NCI-H1417 (cell line): Measurements from ENCODE around the gene LAMB1.

Source experiments
- DNase-seq, 3 experiments: peaks; one replicate each; lab custom pipeline; 2025; lab: John Stamatoyannopoulos, UW

The LAMB1 gene

DNA sequence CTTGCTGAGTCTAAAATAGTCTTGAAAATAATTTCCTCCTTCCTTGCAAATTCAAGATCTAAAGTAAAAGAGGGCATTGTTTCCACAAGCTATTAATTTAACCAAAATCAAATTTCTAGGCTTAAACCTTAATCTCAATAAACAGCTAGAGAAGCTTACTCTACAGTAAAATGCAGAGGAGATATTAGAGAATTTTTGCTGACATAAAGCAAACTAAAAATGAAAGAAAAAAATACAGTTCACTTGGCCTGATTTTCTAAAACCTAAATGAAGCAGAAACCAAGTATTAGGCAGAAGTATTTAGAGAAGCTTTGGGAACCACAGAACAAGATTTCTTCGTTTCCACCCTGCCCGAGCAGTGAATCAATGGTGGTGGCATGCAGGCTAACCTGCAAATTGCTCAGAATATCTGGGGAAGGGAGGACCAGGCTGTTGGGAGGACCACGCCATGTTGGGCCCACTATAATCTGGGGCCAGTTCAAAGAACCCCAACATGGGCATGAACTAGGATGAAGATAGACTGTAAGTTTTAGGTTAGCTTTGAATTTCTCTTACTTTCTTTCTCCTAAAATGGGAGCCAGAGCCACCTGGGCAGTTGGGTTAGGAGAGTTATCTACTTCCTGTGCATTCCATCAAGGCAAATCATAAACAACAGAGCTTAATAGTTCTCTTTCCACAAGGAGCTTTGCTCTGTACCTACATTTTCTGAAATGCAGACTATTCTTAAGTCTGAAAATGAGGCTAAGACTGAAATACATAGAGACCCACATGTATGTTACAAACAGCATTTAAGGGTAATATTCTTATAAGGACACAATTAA is 4.1 kb downstream of the LAMB1 start:
- DNase-seq = no peak

DNA sequence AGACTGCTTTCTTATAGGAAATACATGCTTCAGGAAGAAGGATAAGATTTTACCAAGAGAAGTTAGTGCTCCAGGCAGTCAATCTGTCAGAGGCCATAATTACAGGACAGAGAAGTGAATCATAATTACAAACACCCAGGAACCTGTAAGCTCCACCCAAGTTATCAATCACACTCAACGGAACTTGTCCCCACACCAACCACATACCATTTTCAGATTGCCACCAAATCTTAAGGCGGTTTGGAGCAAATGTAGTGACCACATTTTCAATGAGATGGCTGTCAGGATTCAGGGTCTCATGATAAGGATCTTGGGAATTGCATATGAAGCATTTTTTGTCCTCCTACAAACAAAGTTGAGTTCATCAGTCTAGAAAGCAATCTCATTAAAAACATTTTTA is 4.8 kb downstream of the LAMB1 start:
- DNase-seq = peak in 2 of 3 experiments; percentile 30 to 77

DNA sequence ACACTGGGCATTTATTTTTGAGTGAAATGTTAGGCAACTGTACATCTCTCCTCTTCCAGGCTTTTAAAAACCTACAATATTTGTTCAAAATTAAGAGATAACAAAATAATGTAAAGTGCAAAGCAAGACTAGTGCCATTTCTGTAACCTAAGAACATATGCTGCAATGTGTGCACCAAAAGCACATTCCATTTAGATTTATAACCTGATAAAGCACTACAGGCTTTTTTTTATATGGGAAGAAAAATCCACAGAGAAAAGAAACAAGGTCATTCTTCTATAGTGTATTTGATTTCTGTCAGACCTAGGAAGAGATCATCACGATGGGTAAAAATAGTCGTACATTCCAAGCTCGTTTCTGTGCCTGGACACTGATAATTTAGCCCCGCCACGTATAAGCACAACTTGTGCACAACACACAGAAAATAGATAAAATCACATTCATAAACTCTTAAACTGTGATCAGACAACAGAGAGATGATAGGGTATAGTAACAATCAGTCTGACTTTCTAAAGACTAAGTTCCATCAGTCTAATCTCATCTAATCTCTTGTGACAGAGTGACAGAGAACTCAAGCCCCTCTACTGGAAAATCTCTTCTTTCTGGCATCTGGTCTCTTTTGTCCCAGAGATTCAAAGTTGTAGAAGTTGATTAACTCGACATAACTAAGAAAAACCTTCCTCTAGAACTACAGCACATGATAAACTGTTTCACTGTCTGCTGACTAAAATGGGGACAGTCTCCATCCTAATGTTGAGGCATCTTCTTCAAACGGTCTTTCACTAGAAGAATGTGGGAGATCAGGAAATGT is 6.7 kb downstream of the LAMB1 start:
- DNase-seq = no peak

DNA sequence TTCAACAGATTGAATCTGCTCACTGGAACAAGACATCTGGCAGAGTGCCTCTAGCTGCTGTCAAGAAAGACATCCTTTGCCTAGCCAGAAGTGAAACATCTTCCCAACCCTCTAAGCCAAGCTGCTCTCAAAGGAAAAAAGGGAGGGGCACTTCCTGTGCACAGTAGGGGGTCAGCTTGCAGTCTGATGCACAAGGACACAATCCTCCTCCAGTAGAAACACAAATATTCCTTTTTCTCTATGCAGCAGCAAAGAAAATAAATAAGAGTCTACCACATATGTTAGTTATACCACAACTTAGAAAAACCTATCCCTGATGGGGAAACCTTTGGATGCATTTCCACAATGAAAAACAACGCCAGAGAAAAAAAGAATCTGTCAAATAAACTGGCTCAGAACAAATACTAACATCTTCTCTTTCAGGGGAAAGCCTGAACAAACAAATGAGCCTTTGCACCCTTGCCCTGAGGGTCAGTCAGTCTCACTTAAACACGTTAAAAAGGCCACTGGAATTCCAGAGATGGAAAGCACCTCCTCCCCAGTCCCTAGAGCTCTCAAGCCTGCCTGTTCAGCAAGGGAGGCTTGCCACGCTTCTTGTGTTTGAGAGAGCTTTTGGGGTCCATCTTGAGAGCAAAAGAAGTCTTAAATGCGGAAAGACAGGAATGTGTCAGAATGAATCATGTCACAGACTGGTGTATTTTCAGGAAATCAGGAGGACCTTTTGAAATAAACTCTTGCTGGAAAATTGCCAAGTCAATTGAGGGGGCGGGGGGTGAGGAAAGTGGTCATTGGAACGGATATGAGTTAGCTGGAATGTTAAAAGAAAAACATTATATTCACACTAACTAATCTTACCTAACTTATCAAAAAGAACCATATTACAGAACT is 7.5 kb downstream of the LAMB1 start:
- DNase-seq = peak in 2 of 3 experiments; percentile 57 to 82

DNA sequence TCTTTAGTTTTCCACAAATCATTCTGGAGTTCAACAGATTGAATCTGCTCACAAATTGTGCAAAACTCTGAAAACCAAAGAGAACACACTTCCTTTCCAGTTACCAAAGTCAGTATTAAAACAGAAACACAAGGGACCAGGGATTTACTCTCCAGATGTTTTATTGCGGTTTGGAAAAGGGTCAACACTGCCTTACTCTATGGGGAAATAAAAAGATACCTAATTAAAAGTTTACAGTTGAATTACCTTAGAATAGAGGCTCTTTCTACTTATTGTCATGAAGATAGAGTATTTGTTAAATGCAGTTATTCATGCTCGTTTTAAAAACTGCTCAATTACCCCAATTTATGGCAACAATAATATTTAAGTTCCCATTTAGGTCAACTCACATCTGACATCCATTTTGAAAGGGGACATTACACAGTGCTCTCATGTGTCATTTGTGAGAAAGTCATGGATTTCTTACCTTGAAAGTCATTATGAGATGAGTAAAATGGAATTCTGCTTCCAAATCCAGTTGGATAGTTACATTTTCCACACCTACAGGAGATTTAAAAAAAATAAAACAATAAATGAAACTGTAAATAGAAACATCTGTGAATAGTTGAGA is 8.4 kb downstream of the LAMB1 start:
- peak in 1 of 3 experiments; percentile 65 for DNase-seq

DNA sequence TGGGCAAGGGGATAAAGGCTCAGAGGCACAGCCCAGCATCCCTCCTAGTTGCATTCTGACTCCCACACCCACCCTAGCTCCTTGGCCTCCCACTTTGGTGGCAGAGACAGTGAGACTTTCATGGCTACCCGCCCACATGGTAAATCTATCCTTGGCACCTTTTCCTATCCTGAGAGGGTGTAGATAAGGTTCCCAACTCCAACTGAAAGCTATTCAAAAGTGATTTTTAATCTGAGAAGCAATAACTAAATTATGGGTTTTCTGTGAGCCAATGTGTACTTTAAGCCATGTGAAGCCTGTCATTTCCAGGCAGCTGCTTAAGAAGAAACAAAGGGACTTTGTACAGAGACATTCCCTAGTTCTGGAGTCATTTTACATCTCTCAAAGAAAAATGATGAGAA is 9.1 kb downstream of the LAMB1 start:
- peak in 2 of 3 experiments; percentile 60 to 86 for DNase-seq

DNA sequence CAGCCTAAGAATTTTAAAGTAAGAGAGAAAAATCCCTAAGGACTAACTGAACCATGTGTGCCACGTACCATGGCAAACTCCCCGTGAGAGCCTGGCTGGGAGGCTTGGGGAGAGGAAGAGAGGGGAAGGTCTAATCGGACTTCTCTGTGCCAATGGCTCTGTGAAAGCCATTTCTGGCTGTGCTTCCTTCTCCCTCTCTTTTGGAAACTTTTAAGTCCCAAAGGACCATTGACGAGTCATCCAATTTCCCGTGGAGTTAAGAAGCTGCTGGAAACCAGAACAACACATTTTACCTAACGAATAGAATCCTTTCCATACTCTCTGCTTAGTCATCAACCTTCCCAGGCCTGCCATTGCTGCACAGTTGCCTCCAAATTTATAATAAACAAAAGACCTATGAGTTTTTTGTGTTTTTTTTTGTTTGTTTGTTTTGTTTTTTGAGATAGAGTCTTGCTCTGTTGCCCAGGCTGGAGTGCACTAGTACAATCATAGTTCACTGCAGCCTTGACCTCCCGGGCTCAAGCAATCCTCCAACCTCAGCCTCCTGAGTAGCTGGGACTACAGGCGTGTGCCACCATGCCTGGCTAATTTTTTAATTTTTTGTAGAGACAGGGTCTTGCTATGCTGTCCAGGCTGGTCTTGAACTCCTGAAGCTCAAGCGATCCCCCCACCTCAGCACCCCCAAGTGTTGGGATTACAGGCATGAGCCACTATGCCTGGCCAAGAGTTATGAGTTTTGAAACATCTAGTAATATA is 13.2 kb downstream of the LAMB1 start:
- no peak for DNase-seq

DNA sequence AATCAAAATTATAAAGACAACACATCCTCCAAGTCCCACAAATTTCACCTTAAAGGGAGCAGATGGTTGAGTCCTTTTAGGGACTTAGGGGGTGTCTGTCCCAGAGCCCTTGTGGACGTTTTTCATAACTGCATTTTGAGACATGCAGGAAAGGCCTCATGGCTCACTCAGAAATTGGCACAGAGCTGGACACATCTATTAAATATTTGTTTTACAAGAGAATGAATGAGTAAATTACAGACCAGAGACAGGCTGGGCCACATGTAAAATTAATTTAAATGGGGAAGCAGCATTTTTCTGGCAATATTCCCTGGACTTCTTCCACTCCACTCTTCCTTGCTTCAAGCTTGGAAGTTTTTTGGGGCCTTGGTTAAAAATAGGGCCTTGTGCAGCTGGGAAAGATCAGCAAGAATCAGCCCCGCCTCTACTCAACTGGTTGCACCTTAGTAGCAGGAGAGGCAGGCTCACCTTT is 20.0 kb downstream of the LAMB1 start:
- DNase-seq = peak in 2 of 3 experiments; percentile 34 to 58

DNA sequence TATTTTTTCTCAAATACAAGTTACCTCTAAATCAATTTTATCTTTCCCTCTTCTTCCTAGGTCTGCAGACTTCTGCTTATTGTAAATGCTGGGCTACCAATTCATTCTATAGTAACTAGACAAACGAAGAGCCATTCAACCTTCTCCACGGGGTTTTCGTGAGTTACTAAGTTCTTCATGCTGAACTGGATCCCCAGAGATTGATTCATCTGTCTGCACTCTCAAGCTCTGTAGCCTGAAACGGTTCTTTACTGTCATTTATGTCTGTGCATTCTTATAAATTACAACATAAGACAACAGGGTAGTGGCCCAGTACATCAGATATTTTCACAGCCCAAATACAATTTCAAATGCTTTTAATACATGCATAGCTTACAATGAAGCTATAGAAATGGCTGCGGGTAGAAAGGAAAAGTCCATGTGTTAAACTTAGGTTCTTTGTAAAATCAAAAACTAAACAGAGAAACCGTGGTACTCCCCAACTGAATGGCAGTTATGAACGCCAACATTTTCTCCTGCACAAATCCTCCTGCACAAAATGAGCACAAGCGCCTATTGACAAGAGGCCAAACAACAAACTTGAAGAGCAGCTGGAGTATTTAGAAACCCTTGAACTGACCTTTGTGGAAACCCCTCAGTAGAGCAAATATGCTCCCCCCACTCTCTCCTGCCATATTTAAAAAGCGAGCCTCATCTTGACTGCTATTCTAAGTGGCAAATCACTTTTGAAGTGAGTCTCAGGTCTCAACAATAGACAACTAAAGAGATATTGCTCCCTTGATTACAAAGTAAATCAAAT is 20.7 kb downstream of the LAMB1 start:
- peak in 2 of 3 experiments; percentile 60 to 90 for DNase-seq

DNA sequence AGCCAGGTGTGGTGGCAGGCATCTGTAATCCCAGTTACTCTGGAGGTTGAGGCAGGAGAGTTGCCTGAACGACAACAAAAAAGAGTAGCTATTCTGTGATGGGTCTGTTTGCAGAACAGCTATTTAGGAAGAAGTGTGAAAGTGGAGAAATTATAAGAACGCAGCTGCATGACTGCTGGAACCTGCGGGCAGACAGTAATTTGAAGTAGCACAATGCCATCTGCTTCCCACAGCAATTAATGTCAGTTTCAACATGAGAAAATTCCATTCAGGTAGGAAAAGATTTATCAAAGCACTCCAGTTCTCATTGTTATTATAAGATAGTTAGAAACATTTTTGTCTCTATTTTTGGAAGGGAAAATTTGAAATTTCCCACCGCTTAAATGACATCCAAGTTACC is 21.5 kb downstream of the LAMB1 start:
- DNase-seq = peak in 1 of 3 experiments; percentile 29

DNA sequence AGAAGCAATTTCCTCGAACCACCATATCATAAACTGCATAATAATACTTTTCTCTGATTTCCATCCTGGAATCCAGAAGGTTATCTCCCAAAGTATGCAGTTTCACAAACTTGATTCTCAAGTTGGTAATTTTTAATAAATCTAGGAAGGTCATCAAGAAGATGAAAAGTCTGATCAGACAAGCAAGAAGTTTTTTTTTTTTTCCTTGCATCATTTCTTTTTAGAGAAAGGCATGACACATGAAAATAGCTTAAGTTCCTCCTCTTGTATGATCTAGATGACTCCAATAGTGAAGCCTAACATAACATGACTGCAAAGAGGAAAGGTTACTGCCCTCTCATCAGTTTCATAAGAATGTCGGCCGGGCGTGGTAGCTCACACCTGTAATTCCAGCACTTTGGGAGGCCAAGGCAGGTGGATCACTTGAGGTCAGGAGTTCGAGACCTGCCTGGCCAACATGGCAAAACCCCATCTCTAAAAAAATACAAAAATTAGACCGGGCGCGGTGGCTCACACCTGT is 22.2 kb downstream of the LAMB1 start:
- no peak for DNase-seq

DNA sequence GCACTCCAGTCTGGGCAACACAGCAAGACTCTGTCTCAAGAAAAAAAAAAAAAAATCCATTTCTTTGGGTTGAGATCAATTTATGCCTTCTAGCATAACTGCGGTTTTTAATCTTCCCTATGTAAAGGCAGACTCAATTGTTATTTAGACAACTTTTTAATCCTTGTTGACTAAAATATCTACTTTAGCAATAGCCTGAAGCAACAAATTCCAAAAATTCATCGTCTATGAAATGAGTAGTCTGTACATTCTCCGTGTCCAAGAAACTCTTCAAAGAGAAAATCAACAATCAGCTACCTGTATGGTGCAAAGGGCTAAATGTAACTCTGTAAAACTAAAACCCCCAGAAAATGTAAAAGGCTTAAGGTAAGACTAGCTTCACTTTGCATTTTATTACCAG is 22.8 kb downstream of the LAMB1 start:
- DNase-seq = no peak

DNA sequence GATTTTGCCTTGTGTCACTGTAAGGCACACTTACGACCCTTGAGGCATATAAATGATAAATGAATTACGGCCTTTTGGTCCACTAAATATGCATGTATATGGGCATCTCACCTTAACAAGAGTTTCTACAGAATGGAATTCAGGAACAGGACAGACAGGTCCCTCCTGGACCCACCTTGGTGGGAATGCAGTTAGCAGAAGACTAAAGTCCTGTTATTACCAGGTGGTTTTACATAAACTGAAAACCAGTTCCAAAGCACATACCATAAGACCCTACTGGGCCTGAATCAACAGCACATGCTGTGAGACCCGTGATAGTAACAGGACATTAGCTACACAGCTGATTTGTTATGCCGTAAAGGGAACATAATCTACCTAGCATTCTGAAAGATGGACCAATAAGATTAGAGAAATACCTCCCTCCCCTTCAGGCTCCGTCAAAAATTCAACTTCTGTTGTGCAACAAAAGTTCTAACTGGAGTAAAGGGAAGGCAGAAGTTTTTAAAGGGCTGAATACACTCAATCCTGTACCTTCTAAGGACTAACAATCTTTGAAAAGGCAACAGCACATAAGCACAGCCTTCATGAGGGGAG is 24.0 kb downstream of the LAMB1 start:
- no peak for DNase-seq

DNA sequence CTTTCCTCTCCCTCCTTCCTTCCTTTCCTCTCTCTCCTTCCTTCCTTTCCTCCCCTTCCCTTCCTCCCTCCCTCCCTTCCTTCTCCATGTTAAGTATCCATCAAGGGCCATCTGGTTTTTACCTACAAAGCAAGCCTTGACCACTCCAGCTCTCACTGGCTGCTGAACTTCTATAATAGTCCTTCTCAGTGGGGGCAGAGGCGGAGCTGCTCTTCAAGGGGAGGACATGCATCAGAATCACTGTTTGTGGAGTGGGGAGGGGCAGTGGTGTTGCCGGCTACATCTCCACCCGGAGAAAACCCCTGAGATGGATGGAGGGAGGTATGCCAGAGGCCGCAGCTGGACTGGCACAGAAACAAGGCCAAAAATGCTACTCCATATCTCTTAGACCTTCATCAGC is 25.9 kb downstream of the LAMB1 start:
- DNase-seq = peak in 1 of 3 experiments; percentile 57

DNA sequence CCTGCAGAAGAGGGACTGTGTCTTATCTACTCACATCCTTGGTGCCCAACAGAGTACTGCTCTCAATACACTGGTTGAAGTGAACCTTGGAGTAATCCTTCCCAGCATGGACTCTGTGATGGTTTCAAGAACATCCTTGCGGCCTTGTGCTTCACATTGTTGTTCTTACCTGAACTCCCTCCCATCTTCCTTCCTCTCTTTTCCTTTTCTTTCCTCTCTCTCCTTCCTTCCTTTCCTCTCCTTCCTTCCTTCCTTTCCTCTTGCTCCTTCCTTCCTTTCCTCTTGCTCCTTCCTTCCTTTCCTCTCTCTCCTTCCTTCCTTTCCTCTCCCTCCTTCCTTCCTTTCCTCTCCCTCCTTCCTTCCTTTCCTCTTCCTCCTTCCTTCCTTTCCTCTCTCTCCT is 26.3 kb downstream of the LAMB1 start:
- no peak for DNase-seq

DNA sequence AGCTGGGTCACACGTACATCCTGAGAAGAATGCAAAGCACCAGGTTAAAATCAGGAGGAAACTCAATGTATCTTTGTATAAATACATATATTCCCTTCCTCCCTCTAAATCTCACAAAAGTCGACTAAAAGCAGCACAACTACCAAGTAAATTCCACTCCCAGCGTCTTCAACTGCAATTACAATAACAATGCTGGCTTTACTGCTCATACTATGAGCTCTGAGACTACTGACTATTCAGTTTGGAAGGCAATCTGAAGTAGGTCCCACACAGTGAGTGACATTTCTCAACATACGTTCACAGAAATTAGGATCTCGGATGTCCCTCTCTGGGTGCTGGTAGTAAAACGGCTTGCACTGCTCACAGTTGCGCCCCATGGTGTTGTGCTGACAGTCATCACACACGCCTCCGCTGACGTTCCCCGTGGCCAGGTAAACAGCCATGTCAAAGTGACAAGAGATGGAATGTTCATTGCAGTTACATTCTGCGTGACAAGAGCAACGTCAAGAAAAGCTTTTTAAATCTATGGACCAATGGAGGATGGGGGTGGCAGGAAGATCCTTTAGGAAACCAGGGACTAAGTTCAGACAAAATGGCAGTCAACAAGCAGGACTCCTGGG is 27.5 kb downstream of the LAMB1 start:
- DNase-seq = no peak

DNA sequence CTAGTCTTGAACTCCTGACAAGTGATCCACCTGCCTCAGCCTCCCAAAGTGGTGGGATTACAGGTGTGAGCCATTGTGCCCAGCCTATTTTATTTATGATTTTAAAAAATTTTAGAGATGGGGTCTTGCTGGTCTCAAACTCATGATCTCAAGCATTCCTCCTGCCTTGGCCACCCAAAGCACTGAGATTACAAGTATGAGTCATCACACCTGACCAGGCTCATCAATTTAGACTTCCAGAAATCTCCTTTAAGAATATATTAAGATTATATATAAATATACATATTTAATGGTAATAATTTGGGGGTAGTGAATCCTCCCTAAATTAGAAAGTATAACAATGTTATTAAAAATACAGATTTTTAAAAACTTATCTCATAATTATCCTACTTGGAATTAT is 29.1 kb downstream of the LAMB1 start:
- DNase-seq = no peak

DNA sequence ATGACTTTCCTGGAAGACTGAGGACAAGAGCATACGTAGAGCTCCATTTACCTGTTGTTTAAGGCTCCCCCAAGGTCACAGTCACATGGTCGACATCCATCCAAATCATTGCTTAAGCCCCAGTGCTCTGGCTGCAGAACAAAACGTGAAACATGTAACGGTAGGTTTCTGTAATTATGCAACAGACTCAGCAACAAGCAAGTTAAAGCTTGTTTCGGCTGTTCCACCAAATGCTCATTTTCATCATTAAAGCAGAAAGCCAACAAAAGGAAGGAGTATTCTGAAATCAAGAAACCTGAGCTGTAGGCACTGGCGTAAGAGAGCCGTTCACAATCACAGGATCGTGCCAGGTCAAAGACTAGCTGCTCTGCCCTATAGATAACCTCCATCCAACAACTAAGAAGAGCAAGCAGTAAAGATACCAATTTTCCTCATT is 30.0 kb downstream of the LAMB1 start:
- DNase-seq = no peak

DNA sequence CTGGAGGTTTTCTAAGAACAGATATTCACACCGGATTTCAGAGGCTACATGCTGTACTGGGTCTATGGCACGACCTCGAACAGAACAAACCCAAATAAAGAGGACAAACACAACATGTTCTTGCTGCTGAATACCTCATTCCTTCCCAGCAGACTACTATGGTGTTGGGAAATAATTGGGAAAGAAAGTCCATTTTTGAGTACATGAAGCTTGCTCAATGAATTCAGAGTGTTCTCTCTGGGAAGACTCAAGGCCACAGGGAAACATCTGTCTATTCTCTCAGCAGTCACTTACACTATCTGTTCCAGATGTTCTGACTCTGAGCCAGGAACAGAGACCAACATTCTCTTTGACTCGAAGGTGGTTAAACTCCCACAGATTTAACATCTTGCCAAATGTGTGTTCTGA is 30.9 kb downstream of the LAMB1 start:
- no peak for DNase-seq
